ENCODE measurements around the gene CTU2. TPM values are rescaled to one million over a fixed set of nuclear protein-coding genes. Genes with fewer than 3 reads are reported as not detected.

CTU2 gene
- total and polyA plus RNA-seq, 9 donors, result 0.45 to 36.5 (median 19.5) TPM

- Histone ChIP-seq H3K27me3 (no peaks in the 10 kb centered on the region), H3K36me3 (no peaks in the 10 kb centered on the region), H3K9me3 (no peaks in the 10 kb centered on the region), H3K4me1 (ENCODE audit: insufficient read depth) (no peaks in the 10 kb centered on the region), H3K4me3 (no peak overlapping the region), H3K27ac (no peak overlapping the region)
- no peak for DNase-seq
- 69 to 80% (median 80%) methylated on average over 13 to 17 of the region's 17 CpGs for WGBS, 3 donors
- TF ChIP-seq CTCF (IDR thresholded peaks at IDR 0.05) (no peak), POLR2A (IDR thresholded peaks at IDR 0.05) (no peak), EP300 (IDR thresholded peaks at IDR 0.05) (no peak)
- intact Hi-C loops (cut with DNase I), result no loop called here
These were observed 20.1 kb downstream of the CTU2 start for GRCh38 chr16:88726408-88726749.

GRCh38 chr16:88726981-88727380 lies 20.7 kb downstream of the CTU2 start:
- Histone ChIP-seq H3K27me3 (no peaks in the 10 kb centered on the region), H3K9me3 (no peaks in the 10 kb centered on the region), H3K4me1 (ENCODE audit: insufficient read depth) (no peaks in the 10 kb centered on the region), H3K27ac (no peak overlapping the region), H3K4me3 (no peak overlapping the region), H3K36me3 (no peaks in the 10 kb centered on the region)
- DNase-seq, result no peak
- WGBS, 3 donors, result 92 to 96% (median 95%) methylated on average over 28 of the region's 28 CpGs
- intact Hi-C loops (cut with DNase I), result no loop called here
- TF ChIP-seq EP300 (IDR thresholded peaks at IDR 0.05), result no peak
- TF ChIP-seq POLR2A (IDR thresholded peaks at IDR 0.05), result no peak
- no peak for TF ChIP-seq CTCF (IDR thresholded peaks at IDR 0.05)

GRCh38 chr16:88727871-88728270 lies 21.6 kb downstream of the CTU2 start:
- H3K36me3 ChIP-seq, result no peaks in the 10 kb centered on the region
- no peaks in the 10 kb centered on the region for H3K27me3 ChIP-seq
- no peaks in the 10 kb centered on the region for H3K9me3 ChIP-seq
- intact Hi-C loops (cut with DNase I), result no loop called here
- DNase-seq, result no peak
- WGBS, 3 donors, result 67 to 72% (median 69%) methylated on average over 20 of the region's 20 CpGs
- H3K4me1 ChIP-seq (ENCODE audit: insufficient read depth), result no peaks in the 10 kb centered on the region
- no peak overlapping the region for H3K4me3 ChIP-seq
- no peak for TF ChIP-seq POLR2A (IDR thresholded peaks at IDR 0.05)
- no peak for TF ChIP-seq EP300 (IDR thresholded peaks at IDR 0.05)
- no peak for TF ChIP-seq CTCF (IDR thresholded peaks at IDR 0.05)
- no peak overlapping the region for H3K27ac ChIP-seq

GRCh38 chr16:88730632-88731607 lies 24.6 kb downstream of the CTU2 start:
- Histone ChIP-seq H3K9me3 (no peaks in the 10 kb centered on the region), H3K4me3 (no peak overlapping the region), H3K4me1 (ENCODE audit: insufficient read depth) (no peaks in the 10 kb centered on the region), H3K27ac (no peak overlapping the region), H3K27me3 (no peaks in the 10 kb centered on the region), H3K36me3 (no peaks in the 10 kb centered on the region)
- no peak for DNase-seq
- no peak for TF ChIP-seq POLR2A (IDR thresholded peaks at IDR 0.05)
- TF ChIP-seq CTCF (IDR thresholded peaks at IDR 0.05), result no peak
- TF ChIP-seq EP300 (IDR thresholded peaks at IDR 0.05), result no peak
- WGBS, 3 donors, result 78 to 85% (median 81%) methylated on average over 34 of the region's 34 CpGs
- intact Hi-C loops (cut with DNase I), result loop anchor here in 1 of 4 donors (10.0 kb wide), 1 partner anchor 484 kb away; the partner anchor contains the start of gene ZNF778
